ENCODE measurements around the gene HOXD9.

HOXD9 gene

DNA sequence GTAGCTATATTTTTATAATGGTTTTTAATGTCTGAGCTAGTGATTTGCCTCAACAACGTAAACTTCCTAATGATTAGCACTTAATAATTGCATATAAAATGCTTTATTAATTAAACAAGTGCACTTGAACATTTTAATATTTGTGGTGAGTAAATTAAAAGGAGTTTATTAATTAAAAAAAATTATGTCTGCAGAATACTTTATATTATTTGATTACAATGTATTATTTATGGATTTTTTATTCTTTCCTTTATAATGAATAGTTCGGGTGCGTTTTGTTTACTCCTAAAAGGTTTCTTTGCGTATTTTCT lies 9.3 kb downstream of the HOXD9 start:
- in situ Hi-C loops (cut with MboI; ENCODE audit: low sequenced_read_pairs), result loop anchor here (25.0 kb wide), 3 partner anchors 330 to 1005 kb away; no protein-coding TSS in a partner anchor

DNA sequence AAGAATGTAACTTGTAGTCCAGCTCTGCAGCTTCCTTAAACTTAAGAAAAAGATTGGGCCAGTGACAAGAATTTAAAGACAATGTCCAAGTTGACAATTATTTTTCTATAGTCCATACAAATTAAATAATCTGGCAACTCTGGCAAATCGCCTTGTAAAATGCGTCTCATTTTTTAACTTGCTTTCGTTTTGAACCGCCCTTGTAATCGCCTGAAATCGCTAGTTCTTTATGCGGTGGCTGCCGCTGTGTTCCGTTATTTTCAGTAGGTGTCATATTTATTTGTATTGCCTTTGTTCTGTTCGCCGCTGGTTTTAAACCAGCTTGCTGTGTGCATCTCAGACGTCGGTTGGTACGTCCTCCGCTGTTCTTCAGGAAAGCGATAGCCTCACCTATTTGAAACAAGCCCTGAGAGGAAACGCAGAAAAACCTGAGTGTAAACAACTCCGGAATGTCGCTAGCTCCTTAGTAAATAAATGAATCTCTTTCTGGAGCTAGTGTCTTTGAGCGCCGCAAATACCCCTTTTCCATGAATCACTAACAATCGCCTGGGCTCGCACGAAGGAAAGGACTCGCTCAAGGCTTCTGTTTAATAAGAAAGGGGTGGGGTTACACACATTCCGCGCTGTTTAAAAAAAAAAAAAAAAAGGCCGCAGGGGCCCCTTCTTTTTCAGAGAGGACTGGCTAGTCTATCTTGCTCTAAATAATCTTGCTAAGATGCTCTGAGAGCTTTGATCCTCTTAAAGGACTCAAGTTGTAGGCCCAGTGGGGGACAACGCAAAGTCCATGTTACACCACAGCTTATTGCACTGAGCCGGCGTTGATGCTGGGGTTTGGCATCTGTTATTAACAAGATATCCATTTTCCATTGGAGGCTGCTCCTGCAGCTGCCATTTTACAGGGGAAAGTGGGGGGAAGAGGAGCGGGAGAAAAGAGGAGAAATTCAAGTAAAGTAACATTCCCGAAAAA lies 10.0 kb downstream of the HOXD9 start:
- in situ Hi-C loops (cut with MboI; ENCODE audit: low sequenced_read_pairs), result loop anchor here (25.0 kb wide), 3 partner anchors 330 to 1005 kb away; no protein-coding TSS in a partner anchor

GRCh38 chr2:176133389-176133788 lies 10.9 kb downstream of the HOXD9 start:
- in situ Hi-C loops (cut with MboI; ENCODE audit: low sequenced_read_pairs), result loop anchor here (25.0 kb wide), 3 partner anchors 329 to 1004 kb away; no protein-coding TSS in a partner anchor

- in situ Hi-C loops (cut with MboI; ENCODE audit: low sequenced_read_pairs), result loop anchor here (25.0 kb wide), 3 partner anchors 328 to 1003 kb away; no protein-coding TSS in a partner anchor
Measured at GRCh38 chr2:176134035-176134434, 11.5 kb downstream of the HOXD9 start.

DNA sequence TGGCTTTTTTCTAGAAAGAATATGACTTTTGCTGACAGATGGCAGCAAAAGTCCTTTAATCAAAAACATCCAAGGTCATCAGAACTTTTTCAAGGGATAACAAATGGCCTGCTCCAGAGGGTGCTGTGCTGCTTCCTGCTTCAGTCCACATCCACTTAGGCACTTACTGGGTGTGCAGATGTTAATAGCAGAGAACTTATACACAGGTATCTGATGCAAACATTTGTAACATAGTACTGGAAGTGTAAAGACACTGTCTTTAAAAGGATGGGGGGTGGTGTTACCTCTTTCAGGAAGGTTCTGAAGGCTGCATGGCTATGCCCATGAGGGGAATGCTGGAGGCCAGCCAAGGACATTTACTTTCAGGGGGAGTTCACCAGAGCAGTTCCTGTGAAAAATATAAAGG lies 12.5 kb downstream of the HOXD9 start:
- in situ Hi-C loops (cut with MboI; ENCODE audit: low sequenced_read_pairs), result loop anchor here (25.0 kb wide), 3 partner anchors 327 to 1002 kb away; no protein-coding TSS in a partner anchor

GRCh38 chr2:176136374-176137251 lies 14.1 kb downstream of the HOXD9 start:
- in situ Hi-C loops (cut with MboI; ENCODE audit: low sequenced_read_pairs), result loop anchor here (25.0 kb wide), 3 partner anchors 326 to 1001 kb away; no protein-coding TSS in a partner anchor

DNA sequence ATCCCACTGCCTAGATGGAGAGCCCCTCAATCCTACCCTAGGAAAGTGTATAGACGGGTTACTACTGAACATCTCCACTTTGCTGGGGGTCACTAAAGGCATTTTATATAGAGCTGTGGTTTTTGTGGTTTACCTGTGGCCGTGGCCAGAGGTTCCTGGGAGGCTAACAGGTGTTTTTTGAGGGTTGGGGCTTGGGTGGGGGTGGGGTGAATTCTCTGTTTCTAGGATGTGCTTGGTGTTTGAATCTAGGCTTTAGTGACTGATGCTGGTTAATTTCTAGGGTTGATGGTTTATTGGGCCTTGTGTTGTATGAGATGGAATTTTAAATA lies 14.7 kb downstream of the HOXD9 start:
- in situ Hi-C loops (cut with MboI; ENCODE audit: low sequenced_read_pairs), result loop anchor here (25.0 kb wide), 3 partner anchors 325 to 1000 kb away; no protein-coding TSS in a partner anchor

GRCh38 chr2:176137906-176138305 lies 15.4 kb downstream of the HOXD9 start:
- in situ Hi-C loops (cut with MboI; ENCODE audit: low sequenced_read_pairs), result loop anchor here (25.0 kb wide), 3 partner anchors 324 to 999 kb away; no protein-coding TSS in a partner anchor

DNA sequence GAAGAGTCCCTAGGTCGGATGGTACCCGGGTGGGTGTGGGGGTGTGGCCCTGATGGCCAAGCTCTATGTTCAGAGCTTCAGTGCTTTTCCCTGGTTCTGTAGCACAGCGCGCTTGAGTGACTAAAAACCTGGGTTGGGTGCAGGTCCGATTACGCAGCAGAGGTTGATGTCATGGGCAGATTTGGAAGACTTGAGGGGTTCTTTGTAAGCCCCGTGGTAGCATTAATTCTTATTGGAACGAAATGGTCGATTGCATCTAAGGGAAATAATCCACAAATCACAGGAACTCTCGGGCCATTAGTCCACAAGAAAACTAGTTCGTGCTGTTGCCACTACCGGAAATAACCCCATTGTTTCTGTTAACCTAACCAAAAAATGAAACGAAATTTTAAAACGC lies 16.0 kb downstream of the HOXD9 start:
- in situ Hi-C loops (cut with MboI; ENCODE audit: low sequenced_read_pairs), result loop anchor here (25.0 kb wide), 3 partner anchors 324 to 999 kb away; no protein-coding TSS in a partner anchor

- in situ Hi-C loops (cut with MboI; ENCODE audit: low sequenced_read_pairs), result loop anchor here (25.0 kb wide), 3 partner anchors 323 to 998 kb away; no protein-coding TSS in a partner anchor
Measured at GRCh38 chr2:176138923-176139660, 16.6 kb downstream of the HOXD9 start.

DNA sequence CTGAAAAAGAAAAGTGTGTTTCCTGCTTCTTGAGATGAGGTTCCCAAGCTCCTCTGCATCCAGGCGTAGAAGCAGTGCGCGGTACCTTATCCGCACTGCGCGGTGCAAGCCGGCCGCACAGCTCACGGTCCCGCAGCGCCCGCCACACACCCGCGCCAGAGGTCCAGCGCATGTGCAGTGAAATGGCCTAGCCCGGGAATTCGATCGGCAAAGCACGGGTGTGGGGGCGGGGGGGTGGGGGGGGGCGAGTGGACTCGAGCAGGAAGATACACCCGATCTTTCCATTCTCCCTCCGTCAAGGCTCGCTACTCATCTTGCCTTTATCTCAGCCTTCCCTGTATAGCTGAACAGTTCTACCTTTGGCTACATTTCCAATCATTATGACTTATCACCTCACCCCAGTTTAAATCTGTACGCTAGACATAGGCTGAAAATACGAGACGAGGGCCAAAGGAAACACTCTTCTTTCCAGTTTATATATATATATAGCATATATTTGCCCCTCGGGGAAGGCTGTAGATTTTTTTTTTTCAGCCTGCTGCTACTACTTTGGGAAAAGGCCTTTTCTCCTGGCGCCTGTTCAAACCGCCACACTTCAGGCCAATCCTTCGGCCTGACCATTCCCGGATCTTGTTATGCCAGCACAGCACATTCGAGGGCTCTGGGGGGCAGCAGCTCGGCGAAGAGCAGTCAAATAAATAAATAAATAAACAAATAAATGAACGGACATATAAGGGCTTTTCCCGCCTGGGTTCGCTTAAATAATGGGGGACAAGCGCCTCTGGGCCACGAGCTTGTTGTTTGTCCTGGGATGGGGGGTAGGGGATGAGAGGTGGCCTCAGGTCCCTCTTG lies 17.4 kb downstream of the HOXD9 start:
- in situ Hi-C loops (cut with MboI; ENCODE audit: low sequenced_read_pairs), result loop anchor here (25.0 kb wide), 3 partner anchors 322 to 997 kb away; no protein-coding TSS in a partner anchor

DNA sequence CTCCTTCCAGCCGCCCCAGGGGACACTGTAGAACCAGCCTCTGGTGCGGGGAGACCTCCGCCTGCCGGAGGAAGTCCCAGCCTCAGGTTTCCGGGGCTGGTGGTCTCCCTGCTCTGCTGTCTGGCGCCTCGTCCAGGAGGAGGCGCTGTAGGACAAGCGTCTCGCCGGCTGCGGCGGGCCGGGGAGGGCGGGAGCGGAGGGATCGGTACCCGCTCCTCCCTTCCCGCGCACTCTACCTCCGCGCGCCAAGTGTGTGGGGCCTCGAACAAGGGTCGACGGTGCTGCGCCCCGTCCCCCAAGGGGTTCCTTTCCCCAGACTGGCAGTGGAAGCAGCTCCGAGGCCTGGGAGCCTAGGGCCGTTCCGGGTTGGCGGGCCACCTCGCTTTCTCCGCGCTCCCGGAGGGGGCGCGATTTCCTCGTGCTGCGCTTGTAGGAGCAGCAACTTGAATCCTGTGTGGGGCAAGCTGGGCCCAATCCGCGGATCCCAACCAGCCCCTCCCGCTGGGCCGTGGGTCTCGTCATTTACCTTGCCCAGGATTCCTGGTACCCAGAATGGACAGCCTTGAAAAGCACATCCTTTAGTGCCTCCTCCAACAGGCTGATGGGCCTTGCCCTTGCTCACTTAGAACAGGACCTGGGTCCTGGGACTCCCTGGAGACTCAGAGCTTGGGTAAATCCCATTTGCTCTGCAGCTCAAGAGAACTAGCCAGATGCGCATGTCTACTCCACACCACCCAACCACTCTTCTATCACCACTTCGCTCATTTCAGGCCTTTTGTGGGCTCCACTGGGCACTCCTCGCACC lies 18.2 kb downstream of the HOXD9 start:
- in situ Hi-C loops (cut with MboI; ENCODE audit: low sequenced_read_pairs), result loop anchor here (25.0 kb wide), 3 partner anchors 322 to 997 kb away; no protein-coding TSS in a partner anchor

- in situ Hi-C loops (cut with MboI; ENCODE audit: low sequenced_read_pairs), result loop anchor here (25.0 kb wide), 3 partner anchors 320 to 995 kb away; no protein-coding TSS in a partner anchor
Measured at GRCh38 chr2:176142281-176142680, 19.8 kb downstream of the HOXD9 start.

DNA sequence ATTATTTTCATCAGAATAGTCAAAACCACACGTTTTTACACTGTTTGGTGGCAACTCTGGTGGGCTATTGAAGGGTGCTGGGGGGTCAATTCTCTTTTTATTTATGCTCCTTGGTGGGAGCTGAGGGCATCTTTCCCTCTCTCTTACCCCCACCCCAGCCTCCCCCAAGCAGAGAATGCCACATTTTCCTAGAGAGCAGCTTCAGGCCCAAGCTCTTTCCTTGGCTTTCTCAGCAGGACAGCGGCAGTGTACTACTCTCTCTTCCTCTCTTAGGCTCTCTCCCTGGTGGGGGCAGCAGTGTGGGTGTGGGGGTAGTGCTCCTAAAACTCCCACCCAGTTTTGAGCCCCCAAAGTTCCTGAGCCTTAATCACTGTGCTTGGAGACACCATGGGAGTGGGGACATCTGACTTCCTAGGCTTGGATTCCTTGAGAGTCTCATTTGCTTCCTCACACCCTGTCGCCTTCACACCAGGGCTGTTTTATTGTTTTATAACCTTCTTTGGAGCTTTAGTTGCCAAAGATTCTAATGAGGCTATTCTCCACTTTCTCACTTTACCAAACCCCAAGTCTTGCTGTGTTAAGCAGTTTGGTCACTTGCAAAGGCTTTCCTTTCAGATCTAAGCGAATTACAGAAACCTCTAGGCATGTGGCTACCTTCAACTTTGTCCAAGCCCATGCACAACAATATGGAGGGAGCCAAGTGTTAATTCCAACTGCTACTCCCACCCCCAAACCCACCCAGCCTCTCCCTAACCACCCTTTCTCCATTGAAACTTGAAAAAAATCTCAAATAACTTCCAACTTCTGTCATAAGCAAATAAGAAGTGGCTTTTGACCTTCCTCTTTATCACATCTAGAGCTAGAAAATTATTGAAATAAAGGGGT lies 22.8 kb downstream of the HOXD9 start:
- in situ Hi-C loops (cut with MboI; ENCODE audit: low sequenced_read_pairs), result loop anchor here (25.0 kb wide), 3 partner anchors 317 to 992 kb away; no protein-coding TSS in a partner anchor

DNA sequence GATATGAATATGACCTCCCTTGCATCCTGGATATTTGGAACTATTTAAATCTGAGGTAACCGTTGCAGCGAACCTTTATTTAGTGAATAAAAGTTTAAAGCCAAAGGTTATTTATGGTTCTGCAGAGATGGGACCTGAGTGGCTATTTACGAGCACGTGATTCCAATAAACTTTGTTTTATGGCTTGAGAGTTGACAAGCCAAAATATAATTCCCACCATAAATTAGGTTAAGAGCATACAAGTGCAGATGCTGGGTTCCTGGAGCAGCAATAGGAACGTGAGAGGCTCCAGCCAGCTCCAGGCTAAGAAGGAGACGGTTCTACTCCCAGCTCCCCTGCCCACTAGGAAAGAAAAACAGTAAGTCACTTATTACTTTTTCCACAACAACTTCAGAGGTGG lies 23.6 kb downstream of the HOXD9 start:
- in situ Hi-C loops (cut with MboI; ENCODE audit: low sequenced_read_pairs), result loop anchor here (25.0 kb wide), 3 partner anchors 316 to 991 kb away; no protein-coding TSS in a partner anchor

DNA sequence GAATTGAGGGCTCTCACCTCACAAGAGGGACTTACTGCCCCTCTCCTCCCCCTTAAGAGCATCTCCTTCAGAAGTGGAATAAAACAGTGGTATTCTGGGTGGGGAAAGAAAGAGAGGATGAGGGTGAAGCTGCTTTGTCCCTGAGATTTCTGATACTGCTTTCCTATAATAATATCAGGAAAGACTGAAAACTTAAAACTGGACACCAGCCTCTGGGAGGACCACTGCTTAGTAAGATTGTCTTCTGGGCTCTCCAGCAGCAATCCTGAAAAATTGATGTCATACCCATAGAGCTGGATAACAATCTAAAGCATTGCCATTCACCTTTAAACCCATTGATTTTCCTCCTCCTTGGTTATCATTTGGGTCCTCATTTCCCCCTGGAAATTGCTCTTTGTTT lies 24.1 kb downstream of the HOXD9 start:
- in situ Hi-C loops (cut with MboI; ENCODE audit: low sequenced_read_pairs), result loop anchor here (25.0 kb wide), 3 partner anchors 316 to 991 kb away; no protein-coding TSS in a partner anchor

DNA sequence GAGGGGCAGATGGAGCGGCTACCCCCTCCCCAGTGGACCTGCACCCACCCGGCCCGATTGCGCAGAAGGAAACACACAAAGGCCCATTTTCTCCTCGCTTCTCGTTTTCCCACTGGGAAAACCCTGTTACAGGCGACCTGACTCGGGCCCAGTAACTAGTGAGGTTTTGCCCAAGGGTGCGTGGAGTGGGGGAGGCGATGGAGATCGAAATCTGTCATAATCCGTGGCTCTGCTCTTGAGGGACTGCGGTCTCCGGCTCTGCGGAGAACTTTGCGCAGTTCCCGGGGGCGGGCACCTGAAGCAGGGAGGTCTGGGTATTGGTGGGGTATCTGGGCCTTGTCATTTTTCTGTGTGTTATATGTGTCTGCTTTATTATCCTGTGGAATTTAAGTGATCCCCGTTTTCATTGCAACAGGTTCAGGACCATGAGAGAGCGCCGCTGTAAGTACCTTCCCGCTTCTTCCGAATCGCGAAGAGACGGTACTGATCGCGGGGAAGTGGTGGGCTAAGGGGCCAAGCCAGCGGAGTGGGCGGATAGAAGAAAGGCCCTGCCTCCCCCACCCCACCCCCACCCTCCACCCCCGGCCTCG lies 24.8 kb downstream of the HOXD9 start:
- in situ Hi-C loops (cut with MboI; ENCODE audit: low sequenced_read_pairs), result loop anchor here (25.0 kb wide), 3 partner anchors 315 to 990 kb away; no protein-coding TSS in a partner anchor
